Measurements from ENCODE around the gene KCNA10. TPM values are rescaled to one million over a fixed set of nuclear protein-coding genes. Genes with fewer than 3 reads are reported as not detected.

Gene KCNA10
- total and polyA plus RNA-seq, 10 donors: 0.28 TPM; not detected in 9

GRCh38 chr1:110555807-110556470 is 37.0 kb upstream of the KCNA10 start:
- intact Hi-C loops (cut with DNase I; ENCODE audit: low total_unique reads): loop anchor here (10.0 kb wide), 1 partner anchor 59 kb away; no protein-coding TSS in a partner anchor
- DNase-seq: no peak
- H3K9me3 ChIP-seq: no peaks in the 10 kb centered on the region
- WGBS, 5 donors: 49 to 74% (median 55%) methylated on average over 7 to 11 of the region's 11 CpGs
- peaks cover 4 to 80% (median 20%) of the 10 kb centered on the region in 7 donors for H3K27me3 ChIP-seq (replicated peaks in 1 of 7)
- H3K36me3 ChIP-seq: no peaks in the 10 kb centered on the region
- TF ChIP-seq CTCF (IDR thresholded peaks at IDR 0.05 in 8 of 11, conservative IDR thresholded peaks at IDR 0.05 in 3 of 11) (no peak), POLR2A (IDR thresholded peaks at IDR 0.05) (no peak), POLR2AphosphoS5 (IDR thresholded peaks at IDR 0.05) (no peak)
- peaks cover 0 to 15% (median 11%) of the 10 kb centered on the region in 6 donors for H3K4me1 ChIP-seq
- H3K27ac ChIP-seq: no peak overlapping the region
- peak overlapping the region in 5 of 8 donors; percentile 34 to 67 (median 39) for H3K4me3 ChIP-seq

- H3K9me3 ChIP-seq: no peaks in the 10 kb centered on the region
- 8 to 21% (median 8%) methylated on average over 19 to 53 of the region's 53 CpGs for whole genome bisulfite sequencing, 5 donors
- H3K36me3 ChIP-seq: no peaks in the 10 kb centered on the region
- peaks cover 0 to 15% (median 11%) of the 10 kb centered on the region in 6 donors for H3K4me1 ChIP-seq
- H3K27ac ChIP-seq: no peak overlapping the region
- intact Hi-C loops (cut with DNase I; ENCODE audit: low total_unique reads): loop anchor here (10.0 kb wide), 1 partner anchor 60 kb away; no protein-coding TSS in a partner anchor
- H3K27me3 ChIP-seq (replicated peaks in 1 of 7): peaks cover 4 to 81% (median 20%) of the 10 kb centered on the region in 7 donors
- peak overlapping the region; percentile 18 to 67 (median 34) for H3K4me3 ChIP-seq
- peak in 2 of 3 donors; percentile 45 to 60 for TF ChIP-seq POLR2AphosphoS5 (IDR thresholded peaks at IDR 0.05)
- TF ChIP-seq CTCF (IDR thresholded peaks at IDR 0.05 in 8 of 11, conservative IDR thresholded peaks at IDR 0.05 in 3 of 11): peak in 10 of 11 experiments; percentile 40 to 88 (median 80)
- no peak for TF ChIP-seq POLR2A (IDR thresholded peaks at IDR 0.05)
- peak; percentile 86 for DNase-seq
Observed at GRCh38 chr1:110554871-110555801, 36.2 kb upstream of the KCNA10 start.

- no peak for DNase-seq
- no peak overlapping the region for H3K27ac ChIP-seq
- H3K9me3 ChIP-seq: no peaks in the 10 kb centered on the region
- TF ChIP-seq POLR2A (IDR thresholded peaks at IDR 0.05) (no peak), CTCF (IDR thresholded peaks at IDR 0.05 in 8 of 11, conservative IDR thresholded peaks at IDR 0.05 in 3 of 11) (no peak), POLR2AphosphoS5 (IDR thresholded peaks at IDR 0.05) (no peak)
- H3K4me1 ChIP-seq: peaks cover 0 to 15% (median 11%) of the 10 kb centered on the region in 6 donors
- H3K27me3 ChIP-seq (replicated peaks in 1 of 7): peaks cover 4 to 61% (median 20%) of the 10 kb centered on the region in 7 donors
- WGBS, 5 donors: 67 to 100% (median 77%) methylated on average over 1 of the region's 1 CpG
- no peak overlapping the region for H3K4me3 ChIP-seq
- intact Hi-C loops (cut with DNase I; ENCODE audit: low total_unique reads): loop anchor here (10.0 kb wide), 1 partner anchor 63 kb away; no protein-coding TSS in a partner anchor
- H3K36me3 ChIP-seq: no peaks in the 10 kb centered on the region
Observed at GRCh38 chr1:110551278-110551809, 32.4 kb upstream of the KCNA10 start.
